HEK293T (cell line): ENCODE measurements around the gene DHCR7.

ENCODE experiments used
- CTCF ChIA-PET: fragments of 350-600 bp; formaldehyde crosslinking; extraction: SDS; loops from one replicate; lab custom pipeline; 2021; ENCODE audit warnings: antibody characterized with exemption, inconsistent platforms; lab: Yijun Ruan, JAX
- POLR2A ChIA-PET: fragments of 350-600 bp; formaldehyde crosslinking; extraction: SDS; loops from one replicate; lab custom pipeline; 2020; ENCODE audit warnings: antibody characterized with exemption, inconsistent platforms; lab: Yijun Ruan, JAX
- DNase-seq: peaks from one replicate; pipeline ENCODE4 v3.0.0; 2012; ENCODE audit warnings: mixed read lengths; ENCODE audit errors: extremely low spot score
- ARNT ChIP-seq: fragments of 450-650 bp; IDR thresholded peaks from 2 replicates; pipeline ENCODE4 v1.6.1; 2017; ENCODE audit warnings: mild to moderate bottlenecking
- BHLHE40 ChIP-seq: fragments of 450-650 bp; IDR thresholded peaks from 2 replicates; pipeline ENCODE4 v1.6.1; 2016; ENCODE audit warnings: mild to moderate bottlenecking, moderate library complexity, borderline replicate concordance
- CTBP1 ChIP-seq: fragments of 450-650 bp; IDR thresholded peaks from 2 replicates; pipeline ENCODE4 v1.6.1; 2016; ENCODE audit warnings: borderline replicate concordance
- ELF4 ChIP-seq: fragments of 450-650 bp; IDR thresholded peaks from 2 replicates; pipeline ENCODE4 v1.6.1; 2017; ENCODE audit warnings: antibody characterized with exemption
- FOXA1 ChIP-seq: fragments of 450-650 bp; IDR thresholded peaks from 2 replicates; pipeline ENCODE4 v1.6.1; 2016; ENCODE audit warnings: mild to moderate bottlenecking
- FOXK2 ChIP-seq: fragments of 450-650 bp; IDR thresholded peaks from 2 replicates; pipeline ENCODE4 v1.6.1; 2016; ENCODE audit warnings: mild to moderate bottlenecking
- FOXM1 ChIP-seq: fragments of 450-650 bp; IDR thresholded peaks from 2 replicates; pipeline ENCODE4 v1.6.1; 2017; ENCODE audit warnings: mild to moderate bottlenecking, borderline replicate concordance
- HDGF ChIP-seq: fragments of 450-650 bp; IDR thresholded peaks from 2 replicates; pipeline ENCODE4 v1.6.1; 2017; ENCODE audit warnings: antibody characterized with exemption, borderline replicate concordance
- L3MBTL2 ChIP-seq: fragments of 450-650 bp; conservative IDR thresholded peaks from 2 replicates; pipeline ENCODE4 v1.6.1; 2016; ENCODE audit warnings: mild to moderate bottlenecking
- LEF1 ChIP-seq: fragments of 450-650 bp; IDR thresholded peaks from 2 replicates; pipeline ENCODE4 v1.6.1; 2017; ENCODE audit warnings: mild to moderate bottlenecking, borderline replicate concordance
- NFRKB ChIP-seq: fragments of 450-650 bp; IDR thresholded peaks from 2 replicates; pipeline ENCODE4 v1.6.1; 2016; ENCODE audit warnings: mild to moderate bottlenecking, moderate library complexity
- PKNOX1 ChIP-seq: fragments of 450-650 bp; IDR thresholded peaks from 2 replicates; pipeline ENCODE4 v1.6.1; 2016
- SP1 ChIP-seq: fragments of 450-650 bp; IDR thresholded peaks from 2 replicates; pipeline ENCODE4 v1.6.1; 2017
- SUZ12 ChIP-seq: fragments of 450-650 bp; IDR thresholded peaks from 2 replicates; pipeline ENCODE4 v1.6.1; 2016; ENCODE audit warnings: mild to moderate bottlenecking
- TARDBP ChIP-seq: fragments of 450-650 bp; IDR thresholded peaks from 2 replicates; pipeline ENCODE4 v1.6.1; 2016
- ZNF384 ChIP-seq: fragments of 450-650 bp; IDR thresholded peaks from 2 replicates; pipeline ENCODE4 v1.6.1; 2016

Gene DHCR7

GRCh38 chr11:71437879-71438278, 10.3 kb downstream of the DHCR7 start:
- POLR2A ChIA-PET: no interaction called here
- CTCF ChIA-PET: no interaction called here
- TF ChIP-seq ZNF384 (no peak), FOXK2 (no peak), PKNOX1 (no peak), HDGF (no peak), SP1 (no peak), SUZ12 (no peak), TARDBP (no peak)
- DNase-seq: no peak

- DNase-seq: no peak
- TF ChIP-seq ELF4 (no peak), FOXA1 (no peak), FOXM1 (no peak), HDGF (no peak), SP1 (no peak)
- POLR2A ChIA-PET: no interaction called here
- CTCF ChIA-PET: no interaction called here
Observed at GRCh38 chr11:71437399-71437798, 10.8 kb downstream of the DHCR7 start.

- TF ChIP-seq FOXK2 (no peak), BHLHE40 (no peak), FOXA1 (no peak)
- ChIA-PET POLR2A (no interaction called here), CTCF (no interaction called here)
- DNase-seq: no peak
Observed at GRCh38 chr11:71436861-71437260, 11.3 kb downstream of the DHCR7 start.

GRCh38 chr11:71435278-71435951, 12.8 kb downstream of the DHCR7 start:
- POLR2A ChIA-PET: no interaction called here
- no peak for DNase-seq
- CTCF ChIA-PET: no interaction called here
- no peak for TF ChIP-seq BHLHE40
- TF ChIP-seq LEF1: no peak
- TF ChIP-seq SP1: no peak
- no peak for TF ChIP-seq FOXA1
- no peak for TF ChIP-seq L3MBTL2
- no peak for TF ChIP-seq TARDBP
- TF ChIP-seq PKNOX1: no peak

- POLR2A ChIA-PET: no interaction called here
- CTCF ChIA-PET: no interaction called here
- no peak for DNase-seq
- TF ChIP-seq HDGF (no peak), LEF1 (no peak), SUZ12 (no peak), ELF4 (no peak), ZNF384 (no peak), CTBP1 (no peak), FOXM1 (no peak), PKNOX1 (no peak), ARNT (no peak), NFRKB (no peak), BHLHE40 (no peak)
Observed at GRCh38 chr11:71434576-71435130, 13.5 kb downstream of the DHCR7 start.

GRCh38 chr11:71433648-71434450, 14.3 kb downstream of the DHCR7 start:
- ChIA-PET POLR2A (interaction anchor here (1.2 kb wide), 1 partner anchor 14 kb away, joined by 7 read pairs; the partner anchor contains the start of gene DHCR7), CTCF (no interaction called here)
- DNase-seq: no peak
- no peak for TF ChIP-seq SP1
- TF ChIP-seq NFRKB: no peak
- TF ChIP-seq ZNF384: no peak
